Muscle layer of duodenum (tissue), 2 donors: ENCODE results near the gene CTNNBIP1.
A peak's percentile ranks its signal among the peaks of the same experiment; 100 is the strongest.

Experiments used
- H3K27ac ChIP-seq: one replicate; pipeline ENCODE4 v1.7.0; 2013; ENCODE audit warnings: mild to moderate bottlenecking, low read length
- H3K27me3 ChIP-seq: one replicate; pipeline ENCODE4 v1.7.0; 2013; ENCODE audit warnings: low read depth, mild to moderate bottlenecking, control low read depth, low read length
- H3K36me3 ChIP-seq, 2 donors: one replicate each; pipeline ENCODE4 v1.7.0; 2013; ENCODE audit warnings: low read length in 2 of 2, control low read depth in 1 of 2, mild to moderate bottlenecking in 1 of 2; ENCODE audit not compliant: insufficient read depth in 2 of 2, control insufficient read depth in 1 of 2
- H3K4me1 ChIP-seq, 2 donors: one replicate each; pipeline ENCODE4 v1.7.0; 2013; ENCODE audit warnings: low read length in 2 of 2, mild to moderate bottlenecking in 2 of 2, control low read depth in 1 of 2, moderate library complexity in 1 of 2; ENCODE audit not compliant: insufficient read depth in 2 of 2, control insufficient read depth in 1 of 2
- H3K4me3 ChIP-seq, 2 donors: one replicate each; pipeline ENCODE4 v1.7.0; 2013; ENCODE audit warnings: low read length in 2 of 2, low read depth in 1 of 2, mild to moderate bottlenecking in 1 of 2
- H3K9me3 ChIP-seq, 2 donors: one replicate each; pipeline ENCODE4 v1.7.0; 2013; ENCODE audit warnings: low read length in 2 of 2, control low read depth in 1 of 2, mild to moderate bottlenecking in 1 of 2; ENCODE audit not compliant: control insufficient read depth in 1 of 2
- donor health status: healthy.

The CTNNBIP1 gene

GRCh38 chr1:9902060-9902452, 8.0 kb downstream of the CTNNBIP1 start:
- no peaks in the 10 kb centered on the region for H3K9me3 ChIP-seq
- H3K4me1 ChIP-seq, result peaks cover 0 to 8% of the 10 kb centered on the region in 2 donors
- H3K4me3 ChIP-seq, result no peak overlapping the region
- no peaks in the 10 kb centered on the region for H3K27me3 ChIP-seq
- no peak overlapping the region for H3K27ac ChIP-seq
- H3K36me3 ChIP-seq, result no peaks in the 10 kb centered on the region

GRCh38 chr1:9901148-9902059, 8.7 kb downstream of the CTNNBIP1 start:
- H3K36me3 ChIP-seq, result no peaks in the 10 kb centered on the region
- no peaks in the 10 kb centered on the region for H3K9me3 ChIP-seq
- H3K27me3 ChIP-seq, result no peaks in the 10 kb centered on the region
- peaks cover 0 to 8% of the 10 kb centered on the region in 2 donors for H3K4me1 ChIP-seq
- no peak overlapping the region for H3K4me3 ChIP-seq
- peak overlapping the region; percentile 41 for H3K27ac ChIP-seq

GRCh38 chr1:9900142-9901043, 9.7 kb downstream of the CTNNBIP1 start:
- Histone ChIP-seq H3K4me3 (peak overlapping the region in 1 of 2 donors; percentile 15), H3K27me3 (no peaks in the 10 kb centered on the region), H3K36me3 (no peaks in the 10 kb centered on the region), H3K27ac (peak overlapping the region; percentile 41), H3K4me1 (peaks cover 0 to 8% of the 10 kb centered on the region in 2 donors), H3K9me3 (no peaks in the 10 kb centered on the region)

- H3K4me3 ChIP-seq, result no peak overlapping the region
- no peak overlapping the region for H3K27ac ChIP-seq
- H3K36me3 ChIP-seq, result no peaks in the 10 kb centered on the region
- H3K27me3 ChIP-seq, result no peaks in the 10 kb centered on the region
- no peaks in the 10 kb centered on the region for H3K9me3 ChIP-seq
- H3K4me1 ChIP-seq, result peaks cover 12 to 18% of the 10 kb centered on the region in 2 donors
Measured at GRCh38 chr1:9894115-9894514, 16.0 kb downstream of the CTNNBIP1 start.

- H3K27me3 ChIP-seq, result no peaks in the 10 kb centered on the region
- H3K27ac ChIP-seq, result peak overlapping the region; percentile 53
- H3K4me3 ChIP-seq, result no peak overlapping the region
- no peaks in the 10 kb centered on the region for H3K36me3 ChIP-seq
- H3K4me1 ChIP-seq, result peaks cover 12 to 18% of the 10 kb centered on the region in 2 donors
- H3K9me3 ChIP-seq, result no peaks in the 10 kb centered on the region
Measured at GRCh38 chr1:9892563-9893528, 17.2 kb downstream of the CTNNBIP1 start.

GRCh38 chr1:9891207-9891606, 18.9 kb downstream of the CTNNBIP1 start:
- H3K27me3 ChIP-seq, result no peaks in the 10 kb centered on the region
- H3K4me1 ChIP-seq, result peaks cover 12 to 18% of the 10 kb centered on the region in 2 donors
- H3K27ac ChIP-seq, result peak overlapping the region; percentile 45
- no peaks in the 10 kb centered on the region for H3K36me3 ChIP-seq
- H3K9me3 ChIP-seq, result no peaks in the 10 kb centered on the region
- H3K4me3 ChIP-seq, result no peak overlapping the region

GRCh38 chr1:9890224-9890731, 19.8 kb downstream of the CTNNBIP1 start:
- no peak overlapping the region for H3K4me3 ChIP-seq
- H3K36me3 ChIP-seq, result no peaks in the 10 kb centered on the region
- no peaks in the 10 kb centered on the region for H3K27me3 ChIP-seq
- H3K27ac ChIP-seq, result peak overlapping the region; percentile 45
- no peaks in the 10 kb centered on the region for H3K9me3 ChIP-seq
- peaks cover 12 to 18% of the 10 kb centered on the region in 2 donors for H3K4me1 ChIP-seq

GRCh38 chr1:9889411-9889810, 20.7 kb downstream of the CTNNBIP1 start:
- Histone ChIP-seq H3K4me1 (peaks cover 12 to 18% of the 10 kb centered on the region in 2 donors), H3K27ac (no peak overlapping the region), H3K4me3 (no peak overlapping the region), H3K36me3 (no peaks in the 10 kb centered on the region), H3K9me3 (no peaks in the 10 kb centered on the region), H3K27me3 (no peaks in the 10 kb centered on the region)

- no peaks in the 10 kb centered on the region for H3K27me3 ChIP-seq
- H3K4me3 ChIP-seq, result no peak overlapping the region
- no peaks in the 10 kb centered on the region for H3K9me3 ChIP-seq
- no peaks in the 10 kb centered on the region for H3K36me3 ChIP-seq
- no peak overlapping the region for H3K27ac ChIP-seq
- H3K4me1 ChIP-seq, result peaks cover 12 to 18% of the 10 kb centered on the region in 2 donors
Measured at GRCh38 chr1:9888886-9889285, 21.2 kb downstream of the CTNNBIP1 start.

- Histone ChIP-seq H3K36me3 (peaks cover 0 to 5% of the 10 kb centered on the region in 2 donors), H3K4me3 (no peak overlapping the region), H3K4me1 (peaks cover 12 to 18% of the 10 kb centered on the region in 2 donors), H3K27me3 (no peaks in the 10 kb centered on the region), H3K27ac (no peak overlapping the region), H3K9me3 (no peaks in the 10 kb centered on the region)
Measured at GRCh38 chr1:9887070-9887469, 23.0 kb downstream of the CTNNBIP1 start.
